H9 (cell line): ENCODE measurements around the gene PRDM4. TPM values are rescaled to one million over a fixed set of nuclear protein-coding genes. Genes with fewer than 3 reads are reported as not detected.

Experiments used
- DNase-seq: peaks from one replicate; pipeline ENCODE4 v3.0.0-alpha.2; 2017
- H2AFZ ChIP-seq: one replicate; pipeline ENCODE4 v1.6.1; 2013; ENCODE audit warnings: mild to moderate bottlenecking, low read length, control low read depth, moderate library complexity
- H2AK5ac ChIP-seq: 2 replicates; pipeline ENCODE4 v1.6.1; 2013; ENCODE audit warnings: low read length, control low read depth, mixed read lengths; ENCODE audit not compliant: insufficient read length
- H2BK120ac ChIP-seq: one replicate; pipeline ENCODE4 v1.6.1; 2013; ENCODE audit warnings: low read depth, mild to moderate bottlenecking, low read length, control low read depth, inconsistent platforms; ENCODE audit not compliant: poor library complexity, severe bottlenecking
- H2BK12ac ChIP-seq: 2 replicates; pipeline ENCODE4 v1.6.1; 2013; ENCODE audit warnings: low read length, control low read depth, mixed read lengths, low read depth; ENCODE audit not compliant: insufficient read length
- H2BK15ac ChIP-seq: 2 replicates; pipeline ENCODE4 v1.6.1; 2013; ENCODE audit warnings: low read depth, low read length, control low read depth
- H2BK20ac ChIP-seq: one replicate; pipeline ENCODE4 v1.6.1; 2013; ENCODE audit warnings: low read depth, mild to moderate bottlenecking, low read length, control low read depth, inconsistent platforms; ENCODE audit not compliant: poor library complexity, severe bottlenecking
- H2BK5ac ChIP-seq: 2 replicates; pipeline ENCODE4 v1.6.1; 2013; ENCODE audit warnings: low read length, control low read depth, mixed read lengths; ENCODE audit not compliant: insufficient read length
- H3K14ac ChIP-seq: 2 replicates; pipeline ENCODE4 v1.6.1; 2013; ENCODE audit warnings: low read length, control low read depth; ENCODE audit not compliant: insufficient read depth
- H3K18ac ChIP-seq: 2 replicates; pipeline ENCODE4 v1.6.1; 2013; ENCODE audit warnings: low read depth, mild to moderate bottlenecking, mixed read lengths, low read length, control low read depth; ENCODE audit not compliant: insufficient read length
- H3K23ac ChIP-seq: 2 replicates; pipeline ENCODE4 v1.6.1; 2013; ENCODE audit warnings: low read length, control low read depth, mixed read lengths, low read depth; ENCODE audit not compliant: insufficient read length
- H3K23me2 ChIP-seq: 2 replicates; pipeline ENCODE4 v1.6.1; 2013; ENCODE audit warnings: low read depth, mild to moderate bottlenecking, mixed read lengths, low read length, control low read depth; ENCODE audit not compliant: insufficient read length, poor library complexity, severe bottlenecking
- H3K27ac ChIP-seq: 2 replicates; pipeline ENCODE4 v1.5.1; 2013; ENCODE audit warnings: low read length, control low read depth, mixed read lengths, low read depth; ENCODE audit not compliant: insufficient read length
- H3K27me3 ChIP-seq: 2 replicates; pipeline ENCODE4 v1.6.1; 2013; ENCODE audit warnings: low read length, control low read depth, inconsistent platforms; ENCODE audit not compliant: insufficient read depth
- H3K4ac ChIP-seq: 2 replicates; pipeline ENCODE4 v1.6.1; 2013; ENCODE audit warnings: low read depth, mild to moderate bottlenecking, control low read depth, inconsistent platforms, low read length, moderate library complexity
- H3K4me1 ChIP-seq: 2 replicates; pipeline ENCODE4 v1.6.1; 2013; ENCODE audit warnings: low read length, control low read depth, inconsistent platforms; ENCODE audit not compliant: insufficient read depth
- H3K4me2 ChIP-seq: 2 replicates; pipeline ENCODE4 v1.6.1; 2013; ENCODE audit warnings: low read length, control low read depth, mixed read lengths; ENCODE audit not compliant: insufficient read length, insufficient read depth
- H3K56ac ChIP-seq: 2 replicates; pipeline ENCODE4 v1.6.1; 2013; ENCODE audit warnings: low read depth, mild to moderate bottlenecking, mixed read lengths, low read length, control low read depth; ENCODE audit not compliant: insufficient read length
- H3K79me1 ChIP-seq: 2 replicates; pipeline ENCODE4 v1.6.1; 2013; ENCODE audit warnings: low read depth, mild to moderate bottlenecking, moderate library complexity, low read length, control low read depth, inconsistent platforms; ENCODE audit not compliant: insufficient read depth, poor library complexity, severe bottlenecking
- H3K79me2 ChIP-seq: 2 replicates; pipeline ENCODE4 v1.6.1; 2013; ENCODE audit warnings: low read length, control low read depth, inconsistent platforms; ENCODE audit not compliant: insufficient read depth
- H3K9ac ChIP-seq: 2 replicates; pipeline ENCODE4 v1.6.1; 2013; ENCODE audit warnings: low read length, control low read depth, mixed read lengths; ENCODE audit not compliant: insufficient read length; ENCODE audit errors: extremely low read depth
- H3K9me3 ChIP-seq: one replicate; pipeline ENCODE4 v1.6.1; 2013; ENCODE audit warnings: low read depth, low read length, inconsistent platforms; ENCODE audit not compliant: control insufficient read depth
- H3T11ph ChIP-seq: one replicate; pipeline ENCODE4 v1.6.1; 2013; ENCODE audit warnings: mild to moderate bottlenecking, low read length, control low read depth, inconsistent platforms
- H4K20me1 ChIP-seq: one replicate; pipeline ENCODE4 v1.6.1; 2013; ENCODE audit not compliant: control insufficient read depth, insufficient read length, insufficient read depth
- H4K5ac ChIP-seq: 2 replicates; pipeline ENCODE4 v1.6.1; 2013; ENCODE audit warnings: low read depth, mild to moderate bottlenecking, mixed read lengths, low read length, control low read depth; ENCODE audit not compliant: insufficient read length
- H4K8ac ChIP-seq: replicated peaks from 2 replicates; pipeline ENCODE4 v1.6.1; 2013; ENCODE audit warnings: low read length, control low read depth, mixed read lengths, low read depth; ENCODE audit not compliant: insufficient read length
- H4K91ac ChIP-seq: 2 replicates; pipeline ENCODE4 v1.6.1; 2013; ENCODE audit warnings: low read depth, mild to moderate bottlenecking, moderate library complexity, mixed read lengths, low read length, control low read depth; ENCODE audit not compliant: insufficient read length
- H3K27ac Mint-ChIP-seq, 3 experiments: 2 replicates in 2 of 3; 3 replicates in 1 of 3; pipeline ENCODE4 v1.8.0; 2020 to 2021; ENCODE audit warnings: mixed read lengths in 3 of 3, mild to moderate bottlenecking in 1 of 3, moderate library complexity in 1 of 3
- H3K27me3 Mint-ChIP-seq: 2 replicates; pipeline ENCODE4 v1.8.0; 2021; ENCODE audit warnings: low read depth, mild to moderate bottlenecking, moderate library complexity, mixed read lengths
- H3K36me3 Mint-ChIP-seq, 3 experiments: 2 replicates in 2 of 3; 3 replicates in 1 of 3; pipeline ENCODE4 v1.8.0; 2020 to 2021; ENCODE audit warnings: low read depth in 3 of 3, mixed read lengths in 3 of 3; ENCODE audit not compliant: insufficient read depth in 1 of 3
- H3K4me1 Mint-ChIP-seq, 2 experiments: 2 replicates each; pipeline ENCODE4 v1.8.0; 2020; ENCODE audit warnings: mixed read lengths in 2 of 2
- H3K4me3 Mint-ChIP-seq, 2 experiments: 2 replicates in 1 of 2; 3 replicates in 1 of 2; pipeline ENCODE4 v1.8.0; 2020 to 2021; ENCODE audit warnings: mild to moderate bottlenecking in 2 of 2, mixed read lengths in 2 of 2, moderate library complexity in 1 of 2
- H3K9me3 Mint-ChIP-seq, 2 experiments: 2 replicates in 1 of 2; 3 replicates in 1 of 2; pipeline ENCODE4 v1.8.0; 2020; ENCODE audit warnings: mild to moderate bottlenecking in 2 of 2, mixed read lengths in 2 of 2, moderate library complexity in 1 of 2
- CTCF ChIP-seq: fragments of 200-600 bp; sonication (generic); conservative IDR thresholded peaks from 3 replicates; pipeline ENCODE4 v1.8.0; 2021; ENCODE audit warnings: antibody characterized with exemption, mild to moderate bottlenecking
- WGBS: extraction: QIAGEN DNeasy Blood & Tissue Kit; methylation state at CpG from one replicate; pipeline ENCODE4 v1.1.7; 2013; ENCODE audit warnings: missing lambda C conversion rate, low lambda C conversion rate, mixed read lengths; ENCODE audit not compliant: insufficient read length; ENCODE audit errors: extremely low coverage; 5-methylcytosine and 5-hydroxymethylcytosine counted together
- total RNA-seq: library from RNA; stranded (reverse); gene quantifications from 2 replicates; pipeline ENCODE4 v1.2.1, GENCODE V29; 2021

The PRDM4 gene
- total RNA-seq, 1 experiment from 2014 or later = 24.4 TPM

DNA sequence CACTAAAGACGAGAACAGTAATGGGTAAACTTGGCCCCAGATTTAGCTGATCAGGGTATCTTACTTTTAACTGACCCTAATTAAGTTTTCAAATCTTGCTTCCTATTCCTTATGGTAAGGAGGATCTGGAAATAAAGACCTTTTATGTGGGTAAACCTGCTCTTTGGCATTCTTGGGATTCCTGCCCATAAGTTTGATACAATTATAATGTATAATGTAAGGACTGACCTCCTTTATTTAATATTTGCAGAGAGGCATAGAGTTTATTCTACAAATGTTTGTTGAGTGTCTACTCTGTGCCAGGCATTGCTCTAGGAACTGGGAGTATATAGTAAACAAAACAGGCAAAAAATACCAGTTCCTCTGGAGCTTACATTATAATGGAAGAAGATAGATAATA lies 4.4 kb upstream of the PRDM4 start:
- Histone ChIP-seq H3K4ac (no peak overlapping the region), H4K91ac (no peak overlapping the region), H2BK5ac (no peak overlapping the region), H3T11ph (no peak overlapping the region), H3K23ac (no peak overlapping the region), H3K9ac (no peak overlapping the region), H3K4me1 (no peaks in the 10 kb centered on the region), H3K79me2 (peaks cover under 1% of the 10 kb centered on the region; the same call in 1 of the 2 replicates), H3K14ac (no peak overlapping the region), H2BK12ac (no peak overlapping the region), H3K23me2 (peaks cover 6% of the 10 kb centered on the region), H2BK120ac (no peak overlapping the region), H3K27ac (no peak overlapping the region), H4K20me1 (no peaks in the 10 kb centered on the region), H2AFZ (no peak overlapping the region), H2BK20ac (no peak overlapping the region), H3K9me3 (no peaks in the 10 kb centered on the region), H2BK15ac (no peak overlapping the region), H3K56ac (no peak overlapping the region), H3K18ac (no peak overlapping the region), H3K27me3 (no peaks in the 10 kb centered on the region), H3K4me2 (no peak overlapping the region), H3K79me1 (no peaks in the 10 kb centered on the region), H4K5ac (no peak overlapping the region), H4K8ac (no peak overlapping the region), H2AK5ac (no peak overlapping the region)
- peaks cover 19% of the 10 kb centered on the region for H3K27me3 Mint-ChIP-seq
- no peak overlapping the region for H3K4me3 Mint-ChIP-seq
- no peak for DNase-seq
- H3K9me3 Mint-ChIP-seq = no peaks in the 10 kb centered on the region
- H3K36me3 Mint-ChIP-seq = no peaks in the 10 kb centered on the region
- no peak for TF ChIP-seq CTCF
- no CpG with 5 or more reads among the region's 1 CpG for whole genome bisulfite sequencing
- H3K4me1 Mint-ChIP-seq = peaks cover 5 to 6% of the 10 kb centered on the region in 2 experiments
- H3K27ac Mint-ChIP-seq = no peak overlapping the region
